CD8-positive, alpha-beta memory T cell (primary cell): ENCODE measurements around the gene SIGMAR1. TPM values are rescaled to one million over a fixed set of nuclear protein-coding genes. Genes with fewer than 3 reads are reported as not detected.

ENCODE experiments used
- CTCF ChIA-PET: fragments of 350-600 bp; sonication (Branson Sonifier 250); formaldehyde crosslinking; loops from one replicate; lab custom pipeline; 2021; ENCODE audit warnings: antibody characterized with exemption; lab: Charles Lee
- POLR2A ChIA-PET: fragments of 350-600 bp; sonication (Branson Sonifier 250); formaldehyde crosslinking; loops from one replicate; lab custom pipeline; 2021; ENCODE audit warnings: antibody characterized with exemption; lab: Charles Lee
- DNase-seq, 5 donors: peaks; one replicate each; pipeline versions ENCODE4 v3.0.0 to v3.0.0-alpha.2; 2020 to 2022; ENCODE audit warnings: mixed read lengths in 1 of 5
- H3K27ac ChIP-seq: one replicate; pipeline ENCODE4 v1.7.0; 2013; ENCODE audit warnings: low read depth, mild to moderate bottlenecking, low read length, moderate library complexity
- H3K27me3 ChIP-seq: 2 replicates; pipeline ENCODE4 v1.7.0; 2013; ENCODE audit warnings: low read length, mild to moderate bottlenecking; ENCODE audit not compliant: insufficient read depth, poor library complexity, severe bottlenecking
- H3K36me3 ChIP-seq: 2 replicates; pipeline ENCODE4 v1.7.0; 2013; ENCODE audit warnings: mild to moderate bottlenecking, low read length, moderate library complexity; ENCODE audit not compliant: insufficient read depth
- H3K4me1 ChIP-seq: 2 replicates; pipeline ENCODE4 v1.7.0; 2013; ENCODE audit warnings: mild to moderate bottlenecking, low read length, moderate library complexity; ENCODE audit not compliant: insufficient read depth
- H3K4me3 ChIP-seq: 2 replicates; pipeline ENCODE4 v1.7.0; 2013; ENCODE audit warnings: mild to moderate bottlenecking, low read length
- H3K9me3 ChIP-seq: 2 replicates; pipeline ENCODE4 v1.7.0; 2013; ENCODE audit warnings: mild to moderate bottlenecking, low read length
- H3K27ac Mint-ChIP-seq, 8 donors: one replicate each; pipeline ENCODE4 v1.8.0; 2020 to 2021; ENCODE audit warnings: mixed read lengths in 8 of 8, mild to moderate bottlenecking in 6 of 8, inconsistent platforms in 3 of 8, moderate library complexity in 3 of 8
- H3K27me3 Mint-ChIP-seq, 2 donors: one replicate each; pipeline ENCODE4 v1.8.0; 2020 to 2021; ENCODE audit warnings: mixed read lengths in 2 of 2, mild to moderate bottlenecking in 1 of 2, moderate library complexity in 1 of 2
- H3K36me3 Mint-ChIP-seq, 3 donors: one replicate each; pipeline ENCODE4 v1.8.0; 2020 to 2021; ENCODE audit warnings: mixed read lengths in 3 of 3, inconsistent platforms in 1 of 3, mild to moderate bottlenecking in 1 of 3
- H3K4me1 Mint-ChIP-seq, 3 donors: one replicate each; pipeline ENCODE4 v1.8.0; 2020 to 2021; ENCODE audit warnings: mixed read lengths in 3 of 3, inconsistent platforms in 1 of 3, mild to moderate bottlenecking in 1 of 3
- H3K4me3 Mint-ChIP-seq, 7 donors: one replicate each; pipeline ENCODE4 v1.8.0; 2020 to 2021; ENCODE audit warnings: mixed read lengths in 7 of 7, mild to moderate bottlenecking in 6 of 7, moderate library complexity in 4 of 7, inconsistent platforms in 2 of 7
- H3K9me3 Mint-ChIP-seq, 5 donors: one replicate each; pipeline ENCODE4 v1.8.0; 2020 to 2022; ENCODE audit warnings: mixed read lengths in 5 of 5, mild to moderate bottlenecking in 3 of 5, moderate library complexity in 2 of 5, inconsistent platforms in 1 of 5
- polyA plus RNA-seq: library from polyadenylated mRNA; unstranded; fragments of 300-500 nt; fragmentation: Illumina TruSeq; gene quantifications from one replicate; pipeline ENCODE4 v1.2.3, GENCODE V29; 2021
- total RNA-seq, 2 experiments: library from RNA; stranded (reverse); gene quantifications; one replicate each; pipeline ENCODE4 v1.2.3, GENCODE V29; 2021

SIGMAR1 gene
- total and polyA plus RNA-seq, 3 experiments from 2014 or later, result 95.4 to 141 (median 138) TPM

DNA sequence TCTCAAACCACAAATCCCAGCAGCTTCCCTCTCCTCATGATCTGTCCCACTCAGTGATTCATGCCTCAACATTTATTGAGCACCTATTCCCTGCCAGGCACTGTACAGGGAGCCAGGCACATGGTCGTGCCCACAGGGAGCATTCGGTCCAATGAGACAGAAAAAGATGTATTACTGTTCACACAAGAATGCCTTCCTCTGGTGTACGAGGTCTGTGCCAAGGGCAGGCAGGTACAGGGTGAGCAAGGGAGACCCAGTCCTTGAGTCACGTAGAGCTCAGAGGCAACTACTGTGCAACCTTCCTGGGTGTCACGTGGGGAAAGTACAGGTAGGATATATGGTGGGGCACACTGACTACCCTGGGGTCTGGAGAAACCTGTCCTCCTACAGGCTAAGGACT, 52.6 kb downstream of the SIGMAR1 start:
- ChIA-PET CTCF (no interaction called here), POLR2A (no interaction called here)
- DNase-seq, result no peak
- Histone ChIP-seq H3K27ac (no peak overlapping the region), H3K27me3 (peaks cover 47% of the 10 kb centered on the region), H3K9me3 (no peaks in the 10 kb centered on the region), H3K36me3 (no peaks in the 10 kb centered on the region), H3K4me1 (no peaks in the 10 kb centered on the region), H3K4me3 (no peak overlapping the region)
- peaks cover 73 to 88% of the 10 kb centered on the region in 2 donors for H3K27me3 Mint-ChIP-seq
- H3K36me3 Mint-ChIP-seq, result peaks cover 0 to 8% (median 0%) of the 10 kb centered on the region in 3 donors
- H3K4me1 Mint-ChIP-seq, result peaks cover 9 to 12% (median 12%) of the 10 kb centered on the region in 3 donors
- no peaks in the 10 kb centered on the region for H3K9me3 Mint-ChIP-seq
- no peak overlapping the region for H3K4me3 Mint-ChIP-seq
- H3K27ac Mint-ChIP-seq, result no peak overlapping the region

Other genes starting within 250 kb of the SIGMAR1 start
- 10 to 100 TPM in 1 of 2 experiments, 1 to 10 TPM in 1; 9.4 to 10.5 TPM for gene FAM219A, start 179.2 kb downstream of the SIGMAR1 start, total RNA-seq
- 1.7 TPM for gene FAM219A, start 179.2 kb downstream of the SIGMAR1 start, polyA plus RNA-seq
- gene DNAI1, start 179.0 kb downstream of the SIGMAR1 start, total RNA-seq, result not detected
- gene DNAI1, start 179.0 kb downstream of the SIGMAR1 start, polyA plus RNA-seq, result not detected
- gene ENHO, start 114.8 kb downstream of the SIGMAR1 start, total RNA-seq, result under 1 TPM; 0.35 to 0.39 TPM
- not detected for gene ENHO, start 114.8 kb downstream of the SIGMAR1 start, polyA plus RNA-seq
- not detected for gene CNTFR, start 48.1 kb downstream of the SIGMAR1 start, total RNA-seq
- gene CNTFR, start 48.1 kb downstream of the SIGMAR1 start, polyA plus RNA-seq, result not detected
- 10 to 100 TPM; 34.5 to 39.0 TPM for gene RPP25L, start 25.7 kb downstream of the SIGMAR1 start, total RNA-seq
- 35.9 TPM for gene RPP25L, start 25.7 kb downstream of the SIGMAR1 start, polyA plus RNA-seq
- 10 to 100 TPM; 83.3 to 83.4 TPM for gene DCTN3, start 17.3 kb downstream of the SIGMAR1 start, total RNA-seq
- 128 TPM for gene DCTN3, start 17.3 kb downstream of the SIGMAR1 start, polyA plus RNA-seq
- gene ARID3C, start 8.7 kb downstream of the SIGMAR1 start, total RNA-seq, result under 1 TPM; 0.22 to 0.44 TPM
- gene ARID3C, start 8.7 kb downstream of the SIGMAR1 start, polyA plus RNA-seq, result not detected
- gene GALT, start 8.9 kb upstream of the SIGMAR1 start, total RNA-seq, result 10 to 100 TPM; 41.7 to 43.0 TPM
- gene GALT, start 8.9 kb upstream of the SIGMAR1 start, polyA plus RNA-seq, result 42.8 TPM
- 10 to 100 TPM; 15.6 to 16.5 TPM for gene IL11RA, start 14.4 kb upstream of the SIGMAR1 start, total RNA-seq
- gene IL11RA, start 14.4 kb upstream of the SIGMAR1 start, polyA plus RNA-seq, result 5.3 TPM
- under 1 TPM; 0.35 to 0.39 TPM for gene CCL27, start 24.9 kb upstream of the SIGMAR1 start, total RNA-seq
- not detected for gene CCL27, start 24.9 kb upstream of the SIGMAR1 start, polyA plus RNA-seq
- gene CCL19, start 53.5 kb upstream of the SIGMAR1 start, total RNA-seq, result not detected
- not detected for gene CCL19, start 53.5 kb upstream of the SIGMAR1 start, polyA plus RNA-seq
- not detected for gene CCL21, start 72.3 kb upstream of the SIGMAR1 start, total RNA-seq
- gene CCL21, start 72.3 kb upstream of the SIGMAR1 start, polyA plus RNA-seq, result not detected